Thoracic aorta (tissue), 2 donors: ENCODE results near the gene CPZ. TPM values are rescaled to one million over a fixed set of nuclear protein-coding genes. Genes with fewer than 3 reads are reported as not detected.

ENCODE experiments used
- ATAC-seq: fragments of 150-250 bp; one replicate; pipeline ENCODE4 v1.8.0; 2017; ENCODE audit warnings: low read depth; ENCODE audit not compliant: insufficient number of reproducible peaks, low FRiP score
- DNase-seq: peaks from one replicate; pipeline ENCODE4 v3.0.0-alpha.2; 2020; ENCODE audit warnings: low spot score
- H3K27ac ChIP-seq, 2 donors: fragments of 200-600 bp; sonication (generic); 1 replicate in 1 of 2; 2 replicates in 1 of 2; pipeline ENCODE4 v1.5.1; 2016; ENCODE audit warnings: mild to moderate bottlenecking in 2 of 2, moderate library complexity in 2 of 2
- H3K27me3 ChIP-seq: fragments of 200-600 bp; sonication (generic); replicated peaks from 2 replicates; pipeline ENCODE4 v1.6.0; 2016; ENCODE audit warnings: mild to moderate bottlenecking; ENCODE audit not compliant: insufficient read depth
- H3K36me3 ChIP-seq: fragments of 200-600 bp; sonication (generic); one replicate; pipeline ENCODE4 v1.5.1; 2016
- H3K4me1 ChIP-seq, 2 donors: fragments of 200-600 bp; sonication (generic); 1 replicate in 1 of 2; 2 replicates in 1 of 2; pipeline versions ENCODE4 v1.5.1 to v1.6.0; 2016; ENCODE audit warnings: low read depth in 2 of 2, mild to moderate bottlenecking in 1 of 2; ENCODE audit not compliant: control insufficient read depth in 1 of 2
- H3K4me3 ChIP-seq: fragments of 200-600 bp; sonication (generic); 2 replicates; pipeline ENCODE4 v1.5.1; 2016; ENCODE audit warnings: mild to moderate bottlenecking
- H3K9me3 ChIP-seq: fragments of 200-600 bp; sonication (generic); 2 replicates; pipeline ENCODE4 v1.5.1; 2016
- total RNA-seq, 2 donors: library from RNA; depleted of rRNA; stranded (reverse); fragments of >200 nt; gene quantifications; one replicate each; pipeline versions ENCODE4 v1.1.0 to v1.2.3, GENCODE V29; 2016
- TF ChIP-seq, protein P1 (sequence below): fragments of 200-600 bp; sonication (generic); IDR thresholded peaks from one replicate; pipeline ENCODE4 v1.5.1; 2019; ENCODE audit warnings: antibody characterized with exemption

Gene CPZ
- total RNA-seq, 2 donors from 2014 or later, result 3.0 to 6.1 TPM

DNA sequence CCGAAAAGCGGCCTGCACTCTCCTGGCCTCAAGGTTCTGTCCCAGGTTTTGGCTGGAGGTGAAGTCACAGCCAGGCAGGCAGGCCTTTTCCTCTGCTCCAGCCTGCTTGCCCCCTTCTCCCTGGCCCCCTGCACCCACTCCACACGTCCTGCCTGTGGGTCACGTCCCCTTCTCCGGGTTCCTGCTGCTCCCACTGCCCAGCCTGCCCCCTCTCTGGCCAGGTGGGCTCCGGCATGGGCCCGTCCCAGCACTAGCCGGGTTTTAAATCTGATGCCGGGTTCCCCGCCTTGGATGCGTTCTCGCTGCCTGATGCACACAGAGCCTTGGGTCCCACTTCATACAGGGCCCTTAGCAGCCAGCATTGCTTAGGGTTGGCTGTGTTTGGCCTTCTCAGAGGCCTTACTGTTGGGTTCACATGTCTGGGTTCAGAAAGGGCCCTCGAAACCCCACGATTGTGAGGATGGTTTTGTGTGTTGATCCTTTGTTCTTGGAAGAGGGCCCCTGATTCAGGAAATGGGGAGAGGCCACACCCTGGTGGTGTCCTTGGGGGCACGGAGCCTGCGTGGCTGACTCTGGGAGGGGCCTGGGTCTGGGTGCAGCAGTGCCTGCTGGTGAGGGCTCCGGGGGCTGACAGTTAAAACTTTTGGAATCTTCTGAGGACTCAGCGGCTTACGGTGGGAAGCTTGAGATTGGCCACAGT is 6.0 kb downstream of the CPZ start:
- Histone ChIP-seq H3K36me3 (no peaks in the 10 kb centered on the region), H3K4me1 (no peaks in the 10 kb centered on the region), H3K27me3 (no peaks in the 10 kb centered on the region), H3K27ac (no peak overlapping the region), H3K9me3 (no peaks in the 10 kb centered on the region), H3K4me3 (no peak overlapping the region)
- ATAC-seq, result no peak
- DNase-seq, result no peak
- TF ChIP-seq, protein P1, sequence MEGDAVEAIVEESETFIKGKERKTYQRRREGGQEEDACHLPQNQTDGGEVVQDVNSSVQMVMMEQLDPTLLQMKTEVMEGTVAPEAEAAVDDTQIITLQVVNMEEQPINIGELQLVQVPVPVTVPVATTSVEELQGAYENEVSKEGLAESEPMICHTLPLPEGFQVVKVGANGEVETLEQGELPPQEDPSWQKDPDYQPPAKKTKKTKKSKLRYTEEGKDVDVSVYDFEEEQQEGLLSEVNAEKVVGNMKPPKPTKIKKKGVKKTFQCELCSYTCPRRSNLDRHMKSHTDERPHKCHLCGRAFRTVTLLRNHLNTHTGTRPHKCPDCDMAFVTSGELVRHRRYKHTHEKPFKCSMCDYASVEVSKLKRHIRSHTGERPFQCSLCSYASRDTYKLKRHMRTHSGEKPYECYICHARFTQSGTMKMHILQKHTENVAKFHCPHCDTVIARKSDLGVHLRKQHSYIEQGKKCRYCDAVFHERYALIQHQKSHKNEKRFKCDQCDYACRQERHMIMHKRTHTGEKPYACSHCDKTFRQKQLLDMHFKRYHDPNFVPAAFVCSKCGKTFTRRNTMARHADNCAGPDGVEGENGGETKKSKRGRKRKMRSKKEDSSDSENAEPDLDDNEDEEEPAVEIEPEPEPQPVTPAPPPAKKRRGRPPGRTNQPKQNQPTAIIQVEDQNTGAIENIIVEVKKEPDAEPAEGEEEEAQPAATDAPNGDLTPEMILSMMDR, result no peak

DNA sequence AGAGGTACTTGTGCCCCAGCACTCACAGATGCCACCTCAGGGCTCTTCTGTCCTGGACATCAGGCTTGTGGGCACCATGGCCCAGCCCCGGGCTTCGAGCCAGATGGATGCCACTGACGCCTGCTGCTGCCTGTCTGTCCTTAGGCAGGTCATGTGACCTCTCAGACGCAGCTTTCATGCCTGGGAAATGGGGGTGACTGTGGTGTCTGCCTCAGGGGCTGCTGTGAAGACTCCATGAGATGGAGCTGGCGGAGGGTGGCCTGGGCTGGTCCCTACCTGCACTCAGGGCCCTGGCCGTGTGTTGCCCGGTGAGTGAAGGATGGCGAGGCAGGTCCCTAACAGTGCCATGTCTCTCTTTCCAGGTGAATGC is 6.5 kb downstream of the CPZ start:
- Histone ChIP-seq H3K27me3 (no peaks in the 10 kb centered on the region), H3K36me3 (no peaks in the 10 kb centered on the region), H3K9me3 (no peaks in the 10 kb centered on the region), H3K4me1 (no peaks in the 10 kb centered on the region), H3K4me3 (no peak overlapping the region), H3K27ac (no peak overlapping the region)
- DNase-seq (no peak), ATAC-seq (no peak)
- TF ChIP-seq, protein P1, result no peak

DNA sequence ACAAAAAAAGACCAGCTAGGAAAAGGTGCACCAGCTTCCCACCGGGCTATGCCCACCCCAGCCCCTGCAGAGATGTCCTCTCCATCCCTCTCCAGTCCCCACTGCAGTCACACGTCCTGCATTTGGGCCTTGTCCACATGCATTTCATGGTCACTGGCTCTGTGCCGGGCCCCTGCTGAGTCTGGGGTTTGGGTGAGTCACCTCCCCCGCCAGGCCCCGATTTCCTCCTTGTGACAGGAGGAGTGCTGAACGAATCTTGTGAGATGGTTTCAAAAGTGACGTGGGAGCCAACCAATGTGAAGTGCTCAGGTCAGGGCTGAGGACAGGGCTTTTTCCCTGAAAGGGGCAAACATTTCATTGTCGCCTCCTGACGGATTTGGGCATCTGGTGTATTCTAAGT is 7.1 kb downstream of the CPZ start:
- TF ChIP-seq, protein P1, result no peak
- H3K4me1 ChIP-seq, result no peaks in the 10 kb centered on the region
- no peak overlapping the region for H3K4me3 ChIP-seq
- no peak for DNase-seq
- no peak for ATAC-seq
- no peaks in the 10 kb centered on the region for H3K27me3 ChIP-seq
- no peak overlapping the region for H3K27ac ChIP-seq
- no peaks in the 10 kb centered on the region for H3K9me3 ChIP-seq
- no peaks in the 10 kb centered on the region for H3K36me3 ChIP-seq

DNA sequence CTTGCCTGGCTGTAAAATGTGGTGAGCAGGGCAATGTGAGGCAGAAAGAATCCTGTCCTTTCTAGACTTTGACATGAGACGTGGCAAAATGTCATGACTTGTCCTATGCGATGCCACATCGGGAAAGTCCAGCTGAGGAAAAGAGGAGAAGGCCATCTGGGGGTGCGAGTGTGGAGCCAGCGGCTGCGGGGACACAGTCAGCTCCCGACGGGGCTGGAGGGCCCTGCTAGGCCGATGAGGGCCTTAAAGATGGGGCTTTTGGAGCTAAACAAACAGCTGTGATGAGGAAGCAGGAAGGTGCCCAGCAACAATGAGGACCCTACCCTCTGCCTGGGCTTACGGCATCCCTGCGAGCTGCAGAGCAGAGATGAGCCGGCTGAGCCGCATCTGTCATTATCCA is 7.7 kb downstream of the CPZ start:
- no peaks in the 10 kb centered on the region for H3K4me1 ChIP-seq
- no peaks in the 10 kb centered on the region for H3K27me3 ChIP-seq
- no peaks in the 10 kb centered on the region for H3K9me3 ChIP-seq
- H3K27ac ChIP-seq, result no peak overlapping the region
- DNase-seq (no peak), ATAC-seq (no peak)
- no peaks in the 10 kb centered on the region for H3K36me3 ChIP-seq
- TF ChIP-seq, protein P1, result no peak
- H3K4me3 ChIP-seq, result no peak overlapping the region

DNA sequence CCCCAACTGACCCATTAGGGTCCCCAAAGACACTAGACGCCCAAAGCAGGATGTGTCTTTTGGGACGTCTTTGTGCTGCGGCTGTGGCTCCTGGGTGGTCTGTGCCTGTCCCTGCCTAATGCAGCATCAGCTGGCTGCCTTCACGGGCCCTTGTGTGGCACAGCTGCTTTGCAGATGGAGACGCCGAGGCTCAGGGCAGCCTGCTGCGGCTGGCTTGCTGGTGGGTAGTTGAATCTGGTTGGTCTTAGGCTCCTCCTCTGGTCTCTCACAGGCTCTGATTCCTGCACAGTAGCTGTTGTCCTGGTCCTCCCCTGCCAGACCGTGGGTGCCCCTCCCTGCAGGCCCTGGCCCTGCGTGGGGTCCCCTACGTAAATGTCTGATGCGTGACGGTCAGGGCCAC is 8.1 kb downstream of the CPZ start:
- TF ChIP-seq, protein P1, result no peak
- H3K4me1 ChIP-seq, result no peaks in the 10 kb centered on the region
- no peak overlapping the region for H3K4me3 ChIP-seq
- no peaks in the 10 kb centered on the region for H3K9me3 ChIP-seq
- H3K27me3 ChIP-seq, result no peaks in the 10 kb centered on the region
- H3K36me3 ChIP-seq, result no peaks in the 10 kb centered on the region
- DNase-seq (no peak), ATAC-seq (no peak)
- H3K27ac ChIP-seq, result no peak overlapping the region
